H9 (cell line): ENCODE measurements around the gene EXOC3L1. TPM values are rescaled to one million over a fixed set of nuclear protein-coding genes. Genes with fewer than 3 reads are reported as not detected.
A peak's percentile ranks its signal among the peaks of the same experiment; 100 is the strongest.

Experiments used
- DNase-seq: peaks from one replicate; pipeline ENCODE4 v3.0.0-alpha.2; 2017
- H2AFZ ChIP-seq: one replicate; pipeline ENCODE4 v1.6.1; 2013; ENCODE audit warnings: mild to moderate bottlenecking, low read length, control low read depth, moderate library complexity
- H2AK5ac ChIP-seq: 2 replicates; pipeline ENCODE4 v1.6.1; 2013; ENCODE audit warnings: low read length, control low read depth, mixed read lengths; ENCODE audit not compliant: insufficient read length
- H2BK120ac ChIP-seq: one replicate; pipeline ENCODE4 v1.6.1; 2013; ENCODE audit warnings: low read depth, mild to moderate bottlenecking, low read length, control low read depth, inconsistent platforms; ENCODE audit not compliant: poor library complexity, severe bottlenecking
- H2BK12ac ChIP-seq: 2 replicates; pipeline ENCODE4 v1.6.1; 2013; ENCODE audit warnings: low read length, control low read depth, mixed read lengths, low read depth; ENCODE audit not compliant: insufficient read length
- H2BK15ac ChIP-seq: 2 replicates; pipeline ENCODE4 v1.6.1; 2013; ENCODE audit warnings: low read depth, low read length, control low read depth
- H2BK20ac ChIP-seq: one replicate; pipeline ENCODE4 v1.6.1; 2013; ENCODE audit warnings: low read depth, mild to moderate bottlenecking, low read length, control low read depth, inconsistent platforms; ENCODE audit not compliant: poor library complexity, severe bottlenecking
- H2BK5ac ChIP-seq: 2 replicates; pipeline ENCODE4 v1.6.1; 2013; ENCODE audit warnings: low read length, control low read depth, mixed read lengths; ENCODE audit not compliant: insufficient read length
- H3K14ac ChIP-seq: 2 replicates; pipeline ENCODE4 v1.6.1; 2013; ENCODE audit warnings: low read length, control low read depth; ENCODE audit not compliant: insufficient read depth
- H3K18ac ChIP-seq: 2 replicates; pipeline ENCODE4 v1.6.1; 2013; ENCODE audit warnings: low read depth, mild to moderate bottlenecking, mixed read lengths, low read length, control low read depth; ENCODE audit not compliant: insufficient read length
- H3K23ac ChIP-seq: 2 replicates; pipeline ENCODE4 v1.6.1; 2013; ENCODE audit warnings: low read length, control low read depth, mixed read lengths, low read depth; ENCODE audit not compliant: insufficient read length
- H3K23me2 ChIP-seq: 2 replicates; pipeline ENCODE4 v1.6.1; 2013; ENCODE audit warnings: low read depth, mild to moderate bottlenecking, mixed read lengths, low read length, control low read depth; ENCODE audit not compliant: insufficient read length, poor library complexity, severe bottlenecking
- H3K27ac ChIP-seq: 2 replicates; pipeline ENCODE4 v1.5.1; 2013; ENCODE audit warnings: low read length, control low read depth, mixed read lengths, low read depth; ENCODE audit not compliant: insufficient read length
- H3K27me3 ChIP-seq: 2 replicates; pipeline ENCODE4 v1.6.1; 2013; ENCODE audit warnings: low read length, control low read depth, inconsistent platforms; ENCODE audit not compliant: insufficient read depth
- H3K4ac ChIP-seq: 2 replicates; pipeline ENCODE4 v1.6.1; 2013; ENCODE audit warnings: low read depth, mild to moderate bottlenecking, control low read depth, inconsistent platforms, low read length, moderate library complexity
- H3K4me1 ChIP-seq: 2 replicates; pipeline ENCODE4 v1.6.1; 2013; ENCODE audit warnings: low read length, control low read depth, inconsistent platforms; ENCODE audit not compliant: insufficient read depth
- H3K4me2 ChIP-seq: 2 replicates; pipeline ENCODE4 v1.6.1; 2013; ENCODE audit warnings: low read length, control low read depth, mixed read lengths; ENCODE audit not compliant: insufficient read length, insufficient read depth
- H3K56ac ChIP-seq: 2 replicates; pipeline ENCODE4 v1.6.1; 2013; ENCODE audit warnings: low read depth, mild to moderate bottlenecking, mixed read lengths, low read length, control low read depth; ENCODE audit not compliant: insufficient read length
- H3K79me1 ChIP-seq: 2 replicates; pipeline ENCODE4 v1.6.1; 2013; ENCODE audit warnings: low read depth, mild to moderate bottlenecking, moderate library complexity, low read length, control low read depth, inconsistent platforms; ENCODE audit not compliant: insufficient read depth, poor library complexity, severe bottlenecking
- H3K79me2 ChIP-seq: 2 replicates; pipeline ENCODE4 v1.6.1; 2013; ENCODE audit warnings: low read length, control low read depth, inconsistent platforms; ENCODE audit not compliant: insufficient read depth
- H3K9ac ChIP-seq: 2 replicates; pipeline ENCODE4 v1.6.1; 2013; ENCODE audit warnings: low read length, control low read depth, mixed read lengths; ENCODE audit not compliant: insufficient read length; ENCODE audit errors: extremely low read depth
- H3K9me3 ChIP-seq: one replicate; pipeline ENCODE4 v1.6.1; 2013; ENCODE audit warnings: low read depth, low read length, inconsistent platforms; ENCODE audit not compliant: control insufficient read depth
- H3T11ph ChIP-seq: one replicate; pipeline ENCODE4 v1.6.1; 2013; ENCODE audit warnings: mild to moderate bottlenecking, low read length, control low read depth, inconsistent platforms
- H4K20me1 ChIP-seq: one replicate; pipeline ENCODE4 v1.6.1; 2013; ENCODE audit not compliant: control insufficient read depth, insufficient read length, insufficient read depth
- H4K5ac ChIP-seq: 2 replicates; pipeline ENCODE4 v1.6.1; 2013; ENCODE audit warnings: low read depth, mild to moderate bottlenecking, mixed read lengths, low read length, control low read depth; ENCODE audit not compliant: insufficient read length
- H4K8ac ChIP-seq: replicated peaks from 2 replicates; pipeline ENCODE4 v1.6.1; 2013; ENCODE audit warnings: low read length, control low read depth, mixed read lengths, low read depth; ENCODE audit not compliant: insufficient read length
- H4K91ac ChIP-seq: 2 replicates; pipeline ENCODE4 v1.6.1; 2013; ENCODE audit warnings: low read depth, mild to moderate bottlenecking, moderate library complexity, mixed read lengths, low read length, control low read depth; ENCODE audit not compliant: insufficient read length
- H3K27ac Mint-ChIP-seq, 3 experiments: 2 replicates in 2 of 3; 3 replicates in 1 of 3; pipeline ENCODE4 v1.8.0; 2020 to 2021; ENCODE audit warnings: mixed read lengths in 3 of 3, mild to moderate bottlenecking in 1 of 3, moderate library complexity in 1 of 3
- H3K27me3 Mint-ChIP-seq: 2 replicates; pipeline ENCODE4 v1.8.0; 2021; ENCODE audit warnings: low read depth, mild to moderate bottlenecking, moderate library complexity, mixed read lengths
- H3K36me3 Mint-ChIP-seq, 3 experiments: 2 replicates in 2 of 3; 3 replicates in 1 of 3; pipeline ENCODE4 v1.8.0; 2020 to 2021; ENCODE audit warnings: low read depth in 3 of 3, mixed read lengths in 3 of 3; ENCODE audit not compliant: insufficient read depth in 1 of 3
- H3K4me1 Mint-ChIP-seq, 2 experiments: 2 replicates each; pipeline ENCODE4 v1.8.0; 2020; ENCODE audit warnings: mixed read lengths in 2 of 2
- H3K4me3 Mint-ChIP-seq, 2 experiments: 2 replicates in 1 of 2; 3 replicates in 1 of 2; pipeline ENCODE4 v1.8.0; 2020 to 2021; ENCODE audit warnings: mild to moderate bottlenecking in 2 of 2, mixed read lengths in 2 of 2, moderate library complexity in 1 of 2
- H3K9me3 Mint-ChIP-seq, 2 experiments: 2 replicates in 1 of 2; 3 replicates in 1 of 2; pipeline ENCODE4 v1.8.0; 2020; ENCODE audit warnings: mild to moderate bottlenecking in 2 of 2, mixed read lengths in 2 of 2, moderate library complexity in 1 of 2
- CTCF ChIP-seq: fragments of 200-600 bp; sonication (generic); conservative IDR thresholded peaks from 3 replicates; pipeline ENCODE4 v1.8.0; 2021; ENCODE audit warnings: antibody characterized with exemption, mild to moderate bottlenecking
- WGBS: extraction: QIAGEN DNeasy Blood & Tissue Kit; methylation state at CpG from one replicate; pipeline ENCODE4 v1.1.7; 2013; ENCODE audit warnings: missing lambda C conversion rate, low lambda C conversion rate, mixed read lengths; ENCODE audit not compliant: insufficient read length; ENCODE audit errors: extremely low coverage; 5-methylcytosine and 5-hydroxymethylcytosine counted together
- total RNA-seq: library from RNA; stranded (reverse); gene quantifications from 2 replicates; pipeline ENCODE4 v1.2.1, GENCODE V29; 2021

EXOC3L1 gene
- total RNA-seq, 1 experiment from 2014 or later: 3.3 TPM

GRCh38 chr16:67148656-67149275, 41.2 kb downstream of the EXOC3L1 start:
- TF ChIP-seq CTCF: no peak
- no peaks in the 10 kb centered on the region for H3K79me2 ChIP-seq
- Mint-ChIP-seq H3K4me3 (peak overlapping the region in 1 of 2 experiments; percentile 44; a peak in 1 of 5 replicates), H3K4me1 (peaks cover 10 to 14% of the 10 kb centered on the region in 2 experiments), H3K27ac (no peak overlapping the region), H3K9me3 (peaks cover 0 to 5% of the 10 kb centered on the region in 2 experiments; a peak in 3 of 5 replicates), H3K36me3 (peaks cover 10 to 50% (median 49%) of the 10 kb centered on the region in 3 experiments), H3K27me3 (peaks cover 29% of the 10 kb centered on the region)
- H2BK5ac ChIP-seq: no peak overlapping the region
- no peaks in the 10 kb centered on the region for H3K4me1 ChIP-seq
- no peak overlapping the region for H2AFZ ChIP-seq
- H3K4ac ChIP-seq: no peak overlapping the region
- no peak overlapping the region for H2BK20ac ChIP-seq
- no peaks in the 10 kb centered on the region for H4K20me1 ChIP-seq
- DNase-seq: no peak
- H3K27ac ChIP-seq: no peak overlapping the region
- no peak overlapping the region for H2BK12ac ChIP-seq
- H3K9ac ChIP-seq: no peak overlapping the region
- no peak overlapping the region for H2AK5ac ChIP-seq
- H3T11ph ChIP-seq: no peak overlapping the region
- peaks cover 15% of the 10 kb centered on the region; the same call in 1 of the 2 replicates for H3K27me3 ChIP-seq
- H3K4me2 ChIP-seq: no peak overlapping the region
- no peak overlapping the region for H4K8ac ChIP-seq
- H3K56ac ChIP-seq: no peak overlapping the region
- H2BK15ac ChIP-seq: no peak overlapping the region
- no peak overlapping the region for H2BK120ac ChIP-seq
- H4K5ac ChIP-seq: no peak overlapping the region
- H3K9me3 ChIP-seq: no peaks in the 10 kb centered on the region
- H3K23ac ChIP-seq: no peak overlapping the region
- no peak overlapping the region for H3K14ac ChIP-seq
- peaks cover 5% of the 10 kb centered on the region for H3K23me2 ChIP-seq
- no CpG with 5 or more reads among the region's 11 CpGs for WGBS
- no peaks in the 10 kb centered on the region for H3K79me1 ChIP-seq
- H4K91ac ChIP-seq: no peak overlapping the region
- no peak overlapping the region for H3K18ac ChIP-seq
